GM18507 (cell line): ENCODE data around the gene TEX26.

Source experiments
- DNase-seq: peaks from one replicate; pipeline ENCODE4 v3.0.0; 2011; ENCODE audit warnings: low read depth; ENCODE audit not compliant: insufficient read length; ENCODE audit errors: extremely low spot score
- FAIRE-seq: peaks from 2 replicates; lab custom pipeline; 2011; peaks lifted over from hg19 to GRCh38; lab: Jason Lieb, UNC

TEX26 gene

GRCh38 chr13:31008400-31009115, 76.1 kb downstream of the TEX26 start:
- DNase-seq (no peak), FAIRE-seq (no peak)

DNA sequence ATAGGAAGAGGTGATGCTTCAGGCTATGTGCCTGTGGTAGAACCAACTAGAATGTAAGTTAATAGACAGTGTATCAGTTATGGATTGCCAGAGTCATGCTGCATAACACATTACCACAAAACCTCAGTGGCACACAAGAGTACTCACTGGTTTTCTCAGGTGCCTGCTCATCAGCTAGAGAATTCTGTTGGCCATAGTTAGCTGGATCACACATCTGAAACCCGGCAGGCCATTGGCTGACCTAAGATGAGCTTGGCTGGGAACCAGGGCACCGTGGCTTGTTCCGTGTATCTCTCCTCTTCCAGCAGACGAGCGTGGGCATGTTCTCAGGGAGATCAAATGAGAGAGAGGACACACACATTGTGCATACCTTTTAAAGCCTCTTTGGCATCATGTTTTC, 76.7 kb downstream of the TEX26 start:
- DNase-seq: no peak
- peak; percentile 69 for FAIRE-seq

- DNase-seq (no peak), FAIRE-seq (no peak)
Observed at GRCh38 chr13:31010296-31010695, 77.8 kb downstream of the TEX26 start.

DNA sequence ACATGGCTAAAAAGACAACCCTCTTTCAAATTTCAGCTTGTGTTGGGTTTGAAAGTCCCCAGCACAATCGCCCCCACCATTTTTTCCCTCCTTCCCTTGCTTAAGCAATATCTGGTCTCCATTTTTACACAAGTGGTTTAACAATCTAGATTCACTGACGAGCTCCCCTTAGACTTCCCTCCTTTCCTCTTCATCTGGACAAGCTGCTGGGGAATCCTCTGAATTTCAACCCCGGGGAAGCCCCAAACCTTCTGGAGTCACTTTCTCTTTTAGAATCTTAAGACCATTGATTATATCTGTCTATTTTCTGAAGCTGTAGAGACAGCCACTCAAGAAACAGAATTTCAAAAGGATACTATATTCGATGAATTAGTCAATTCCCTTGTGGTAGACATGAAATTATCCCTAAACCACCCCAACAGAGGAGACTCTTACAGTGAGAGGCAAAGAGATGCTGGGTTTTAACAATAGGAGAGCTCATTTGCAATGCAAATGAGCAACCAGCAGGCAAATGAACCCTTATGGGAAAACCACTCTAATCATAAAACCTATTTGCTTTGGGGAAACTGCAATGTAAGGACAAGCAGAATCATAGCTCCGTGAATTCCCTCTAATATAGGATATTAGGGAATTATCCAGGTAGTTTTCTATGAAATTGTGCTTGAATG, 78.9 kb downstream of the TEX26 start:
- no peak for DNase-seq
- FAIRE-seq: peak; percentile 48

DNA sequence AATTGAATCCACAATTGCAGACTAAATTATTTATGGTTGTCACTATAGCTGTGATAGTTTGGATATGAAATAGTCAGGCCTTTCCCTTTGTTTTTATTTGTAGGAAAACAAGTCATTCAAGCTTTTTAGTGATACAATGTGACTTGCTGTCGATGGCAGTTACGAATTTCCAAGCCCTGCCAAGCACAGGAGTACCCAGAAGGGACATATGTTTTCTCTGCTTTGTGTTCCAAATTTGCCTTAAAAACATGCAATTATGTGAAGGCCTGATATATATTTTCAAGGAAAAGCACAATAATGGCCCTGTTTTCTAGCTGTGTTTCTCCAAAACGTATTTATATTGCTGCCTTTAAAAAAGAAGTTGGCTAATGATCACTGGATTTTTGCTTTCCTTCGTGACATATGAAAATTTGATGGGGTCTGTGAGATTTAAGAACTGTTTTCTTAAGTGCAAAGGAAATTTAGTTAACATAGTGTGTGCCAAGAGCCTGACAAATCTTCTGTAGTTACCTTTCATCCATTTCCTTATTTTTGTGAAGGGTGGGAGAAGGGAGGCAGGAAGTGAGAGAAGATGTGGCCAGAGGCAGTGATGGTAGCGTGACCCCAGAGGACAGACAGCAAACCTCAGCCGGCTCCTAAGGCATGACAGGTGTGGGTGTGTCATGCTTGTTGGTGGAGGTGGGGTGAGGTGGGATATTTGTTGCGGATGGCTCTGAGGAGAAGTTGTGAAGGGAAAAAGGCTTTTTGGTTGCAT, 79.6 kb downstream of the TEX26 start:
- FAIRE-seq (peak; percentile 74), DNase-seq (no peak)

DNA sequence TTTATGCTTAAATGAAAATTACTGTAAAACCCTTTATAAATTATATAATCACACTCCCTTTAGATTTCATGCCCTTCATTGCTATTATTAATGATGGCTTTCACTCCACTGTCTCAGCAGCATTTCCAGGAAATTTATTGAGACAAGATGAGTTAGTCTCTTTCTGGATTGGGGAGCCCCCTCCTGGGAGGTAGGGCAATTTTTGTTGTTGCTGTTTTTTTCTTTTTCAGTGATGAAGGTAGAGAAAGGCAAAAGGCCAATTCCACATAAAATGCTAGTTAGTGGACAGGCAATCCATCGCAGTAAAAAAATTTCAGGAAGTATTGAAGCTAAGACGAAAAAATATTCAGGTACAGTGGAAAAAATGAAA, 80.2 kb downstream of the TEX26 start:
- FAIRE-seq (peak; percentile 29), DNase-seq (no peak)

GRCh38 chr13:31014456-31014855, 82.0 kb downstream of the TEX26 start:
- DNase-seq (no peak), FAIRE-seq (no peak)

DNA sequence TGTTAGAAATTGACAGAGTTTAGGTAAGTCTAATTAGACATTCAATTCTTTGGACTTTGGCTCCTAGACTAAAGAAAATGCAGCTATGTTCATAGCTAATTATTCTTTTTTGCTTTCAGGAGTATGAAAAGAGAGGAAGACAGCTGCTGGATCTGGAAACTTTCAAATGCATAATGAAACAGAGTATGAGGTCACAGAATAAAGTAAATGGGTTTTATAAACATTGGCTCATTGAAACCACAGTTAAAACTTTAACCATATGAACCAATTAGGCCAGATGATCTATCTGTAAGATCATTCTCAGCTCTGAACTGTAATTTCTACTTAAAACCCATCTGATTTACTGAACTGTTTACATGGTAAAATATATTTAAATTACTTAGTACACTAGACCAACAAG, 82.7 kb downstream of the TEX26 start:
- no peak for DNase-seq
- FAIRE-seq: peak; percentile 61

DNA sequence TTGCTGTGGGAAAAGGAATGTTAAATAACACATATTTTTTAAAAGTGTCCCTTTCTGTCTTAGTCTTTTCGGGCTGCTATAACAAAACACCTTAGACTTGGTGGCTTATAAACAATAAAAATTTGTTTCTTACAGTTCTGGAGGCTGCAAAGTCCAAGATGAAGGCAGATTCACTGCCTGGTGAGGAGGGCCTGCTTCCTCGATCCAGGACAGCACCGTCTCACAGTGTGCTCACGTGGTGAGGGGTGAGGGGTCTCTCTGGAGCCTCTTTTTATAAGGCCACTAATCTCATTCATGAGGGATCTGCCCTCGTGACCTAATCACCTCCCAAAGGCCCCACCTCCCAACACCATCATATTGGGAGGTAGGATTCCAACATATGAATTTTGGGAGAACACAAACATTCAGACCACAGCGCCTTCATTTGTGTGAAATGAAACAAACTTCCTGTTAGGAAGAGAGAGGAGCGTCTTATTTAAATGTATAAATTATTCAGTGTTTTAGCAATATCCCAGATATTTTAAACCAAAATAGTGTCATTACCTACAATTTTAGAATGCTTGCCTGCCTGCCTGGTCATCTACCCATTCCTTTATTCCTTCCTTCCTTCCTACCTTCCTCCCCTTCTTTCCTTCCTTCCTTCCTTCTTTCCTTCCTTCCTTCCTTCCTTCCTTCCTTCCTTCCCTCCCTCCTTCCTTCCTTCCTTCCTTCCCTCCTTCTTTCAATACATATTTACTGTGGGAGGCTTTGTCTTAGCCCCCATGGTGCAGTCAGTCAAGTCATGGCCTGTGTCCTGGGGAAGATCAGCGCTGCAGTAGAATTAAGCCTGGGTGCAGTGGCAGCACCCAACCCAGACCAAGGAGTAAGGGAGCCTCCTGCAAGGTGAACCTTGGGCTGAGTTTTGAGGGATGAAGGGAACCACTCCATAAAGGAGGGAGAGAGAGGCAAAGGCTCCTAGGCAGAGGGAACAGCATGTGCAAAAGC, 84.2 kb downstream of the TEX26 start:
- FAIRE-seq: no peak
- no peak for DNase-seq

DNA sequence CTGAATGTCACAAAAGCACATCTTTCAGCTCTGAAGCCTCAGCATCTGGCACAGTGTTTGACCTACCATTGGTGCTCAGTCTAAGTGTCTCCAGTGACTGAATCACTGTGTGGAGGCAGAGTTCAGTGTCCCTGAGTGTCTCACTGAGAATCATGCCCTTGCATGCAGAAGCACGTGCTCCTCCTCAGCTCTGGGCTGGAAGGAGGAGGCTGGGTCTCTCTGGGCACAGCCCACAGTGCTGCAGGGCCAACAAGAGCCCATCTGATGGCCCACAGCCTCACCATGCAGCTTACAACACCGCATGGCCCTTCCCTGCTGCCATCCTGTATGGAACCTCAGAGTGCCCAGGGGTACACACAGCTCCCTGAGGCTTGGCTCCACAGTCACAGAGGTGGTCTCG, 86.1 kb downstream of the TEX26 start:
- FAIRE-seq: no peak
- DNase-seq: no peak

- no peak for DNase-seq
- FAIRE-seq: no peak
Observed at GRCh38 chr13:31020996-31021395, 88.5 kb downstream of the TEX26 start.

GRCh38 chr13:31022288-31022895, 89.9 kb downstream of the TEX26 start:
- DNase-seq (no peak), FAIRE-seq (no peak)

DNA sequence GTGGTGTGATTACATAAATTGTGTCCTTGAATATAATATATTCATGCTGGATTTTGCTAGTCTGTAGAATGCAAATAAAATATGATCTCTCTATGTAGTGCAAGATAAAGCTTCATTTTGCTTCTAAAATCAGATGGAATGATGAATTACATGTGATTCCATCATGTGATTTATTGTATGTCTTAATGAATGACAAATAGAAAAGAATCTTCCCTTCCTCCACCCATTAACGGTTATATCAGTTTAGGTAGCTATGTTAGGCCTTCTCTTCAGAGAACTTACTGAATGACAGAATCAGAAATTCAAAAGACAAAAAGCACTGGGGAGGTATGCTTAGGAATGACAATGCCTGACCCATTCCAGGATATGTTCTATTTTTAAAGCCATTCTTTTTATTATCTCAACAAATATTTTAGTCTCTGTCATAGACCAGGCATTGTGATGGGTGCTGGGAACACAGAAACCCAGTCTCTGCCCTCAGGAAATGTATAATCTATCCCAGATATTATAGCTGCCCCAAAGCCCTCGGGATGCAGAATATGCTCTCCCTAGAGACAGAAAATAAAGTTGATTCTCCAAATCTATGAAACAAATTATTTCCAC, 90.6 kb downstream of the TEX26 start:
- FAIRE-seq (no peak), DNase-seq (no peak)
